A673 (cell line): ENCODE measurements around the gene ALDH3B1.

Source experiments
- EZH2 ChIP-seq: fragments of 200-600 bp; sonication (generic); IDR thresholded peaks from 2 replicates; pipeline ENCODE4 v1.6.1; 2017; ENCODE audit warnings: borderline replicate concordance, low read depth, mild to moderate bottlenecking, mixed read lengths, antibody characterized with exemption, low read length; ENCODE audit not compliant: poor library complexity, severe bottlenecking
- TF ChIP-seq, protein P1 (sequence below): fragments of 300-800, 200-600 bp; sonication (generic); conservative IDR thresholded peaks from 2 replicates; pipeline ENCODE4 v1.5.1; 2017; ENCODE audit warnings: low read depth, mild to moderate bottlenecking, antibody characterized with exemption, low read length, moderate library complexity, mixed read lengths

- TF ChIP-seq, protein P1, sequence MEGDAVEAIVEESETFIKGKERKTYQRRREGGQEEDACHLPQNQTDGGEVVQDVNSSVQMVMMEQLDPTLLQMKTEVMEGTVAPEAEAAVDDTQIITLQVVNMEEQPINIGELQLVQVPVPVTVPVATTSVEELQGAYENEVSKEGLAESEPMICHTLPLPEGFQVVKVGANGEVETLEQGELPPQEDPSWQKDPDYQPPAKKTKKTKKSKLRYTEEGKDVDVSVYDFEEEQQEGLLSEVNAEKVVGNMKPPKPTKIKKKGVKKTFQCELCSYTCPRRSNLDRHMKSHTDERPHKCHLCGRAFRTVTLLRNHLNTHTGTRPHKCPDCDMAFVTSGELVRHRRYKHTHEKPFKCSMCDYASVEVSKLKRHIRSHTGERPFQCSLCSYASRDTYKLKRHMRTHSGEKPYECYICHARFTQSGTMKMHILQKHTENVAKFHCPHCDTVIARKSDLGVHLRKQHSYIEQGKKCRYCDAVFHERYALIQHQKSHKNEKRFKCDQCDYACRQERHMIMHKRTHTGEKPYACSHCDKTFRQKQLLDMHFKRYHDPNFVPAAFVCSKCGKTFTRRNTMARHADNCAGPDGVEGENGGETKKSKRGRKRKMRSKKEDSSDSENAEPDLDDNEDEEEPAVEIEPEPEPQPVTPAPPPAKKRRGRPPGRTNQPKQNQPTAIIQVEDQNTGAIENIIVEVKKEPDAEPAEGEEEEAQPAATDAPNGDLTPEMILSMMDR = no peak
- no peak for TF ChIP-seq EZH2
Measured at GRCh38 chr11:67997475-67997921, 12.6 kb upstream of the ALDH3B1 start.
